Germinal center (tissue), 1 donor: ENCODE measurements around the gene BRD3.

ENCODE experiments used
- DNase-seq: peaks from one replicate; pipeline ENCODE4 v3.0.0; 2012; ENCODE audit warnings: mixed read lengths, low spot score

Gene BRD3

GRCh38 chr9:134024828-134025605 is 42.8 kb downstream of the BRD3 start, which contains the start of gene BRD3OS:
TSS of gene BRD3OS (plus strand) at chr9:134025481. CDS start at chr9:134026748, 1,267 bp downstream.
- DNase-seq = peak; percentile 93

GRCh38 chr9:134024214-134024792 is 43.5 kb downstream of the BRD3 start:
- DNase-seq = no peak

GRCh38 chr9:134014946-134015345 is 52.9 kb downstream of the BRD3 start:
- no peak for DNase-seq

GRCh38 chr9:134011401-134011800 is 56.4 kb downstream of the BRD3 start:
- no peak for DNase-seq

GRCh38 chr9:134010310-134011173 is 57.3 kb downstream of the BRD3 start:
- no peak for DNase-seq

- no peak for DNase-seq
Measured at GRCh38 chr9:134007571-134007970, 60.3 kb downstream of the BRD3 start.

GRCh38 chr9:134007150-134007549 is 60.7 kb downstream of the BRD3 start:
- DNase-seq = no peak

GRCh38 chr9:134005381-134005780 is 62.4 kb downstream of the BRD3 start:
- DNase-seq = no peak

- DNase-seq = no peak
Measured at GRCh38 chr9:134004881-134005280, 62.9 kb downstream of the BRD3 start.

GRCh38 chr9:134004131-134004873 is 63.5 kb downstream of the BRD3 start:
- DNase-seq = no peak

- DNase-seq = no peak
Measured at GRCh38 chr9:134003237-134003636, 64.6 kb downstream of the BRD3 start.

- no peak for DNase-seq
Measured at GRCh38 chr9:134002796-134003195, 65.0 kb downstream of the BRD3 start.

GRCh38 chr9:133999851-134000265 is 68.0 kb downstream of the BRD3 start:
- no peak for DNase-seq

- DNase-seq = no peak
Measured at GRCh38 chr9:133998915-133999595, 68.8 kb downstream of the BRD3 start.

- no peak for DNase-seq
Measured at GRCh38 chr9:133997584-133997983, 70.2 kb downstream of the BRD3 start.

- no peak for DNase-seq
Measured at GRCh38 chr9:133996531-133997520, 71.0 kb downstream of the BRD3 start.

- no peak for DNase-seq
Measured at GRCh38 chr9:133995012-133995896, 72.6 kb downstream of the BRD3 start.

- DNase-seq = peak; percentile 85
Measured at GRCh38 chr9:133994353-133995011, 73.3 kb downstream of the BRD3 start.
